GM12878 (cell line): ENCODE results near the gene CHST15. TPM values are rescaled to one million over a fixed set of nuclear protein-coding genes. Genes with fewer than 3 reads are reported as not detected.

ENCODE experiments used
- ATAC-seq: fragments of 200-7000 bp; cut with Tn5 transposase; 3 replicates; pipeline ENCODE4 v1.9.1; 2020; ENCODE audit warnings: mild to moderate bottlenecking, moderate library complexity
- BruUV-seq: library from RNA; stranded (reverse); fragments of 400-500 nt; replicated peaks from 2 replicates; lab custom pipeline; 2021; lab: Mats Ljungman, UMichigan
- CTCF ChIA-PET: fragments of 300-600 bp; sonication (Branson Sonifier 250); formaldehyde crosslinking; extraction: SDS; loops from one replicate; lab custom pipeline; 2021; ENCODE audit warnings: inconsistent platforms; lab: Yijun Ruan, JAX
- POLR2A ChIA-PET: fragments of 350-600 bp; formaldehyde crosslinking; extraction: SDS; loops from one replicate; lab custom pipeline; 2021; ENCODE audit warnings: inconsistent platforms; lab: Charles Lee
- RAD21 ChIA-PET: fragments of 300-600 bp; sonication (Branson Sonifier 250); formaldehyde crosslinking; loops from one replicate; lab custom pipeline; 2023; ENCODE audit warnings: antibody characterized with exemption; ENCODE audit not compliant: unreplicated experiment; lab: Charles Lee
- SMC1A ChIA-PET: fragments of 300-600 bp; sonication (Branson Sonifier 250); formaldehyde crosslinking; loops from one replicate; lab custom pipeline; 2023; ENCODE audit not compliant: unreplicated experiment, uncharacterized antibody; lab: Charles Lee
- DNase-seq: peaks from one replicate; pipeline ENCODE4 v3.0.0-alpha.2; 2011; ENCODE audit warnings: low read depth, low spot score
- FAIRE-seq: peaks from 3 replicates; lab custom pipeline; 2011; peaks lifted over from hg19 to GRCh38; lab: Jason Lieb, UNC
- H2AFZ ChIP-seq: 2 replicates; pipeline ENCODE4 v1.6.0; 2011; ENCODE audit warnings: low read depth, low read length, control low read depth; ENCODE audit not compliant: control insufficient read depth
- H3K27ac ChIP-seq: 2 replicates; pipeline ENCODE4 v1.5.1; 2011; ENCODE audit warnings: control low read depth; ENCODE audit not compliant: control insufficient read depth, insufficient read depth
- H3K27me3 ChIP-seq, 2 experiments: replicated peaks in 1 of 2; 2 replicates each; pipeline versions ENCODE4 v1.6.0 to v1.6.1; 2011; ENCODE audit warnings: low read length in 1 of 2; ENCODE audit not compliant: control insufficient read depth in 2 of 2, insufficient read depth in 2 of 2
- H3K36me3 ChIP-seq, 2 experiments: 2 replicates each; pipeline ENCODE4 v1.5.1; 2011; ENCODE audit warnings: low read length in 1 of 2; ENCODE audit not compliant: control insufficient read depth in 2 of 2, insufficient read depth in 2 of 2
- H3K4me1 ChIP-seq: 2 replicates; pipeline ENCODE4 v1.6.1; 2011; ENCODE audit warnings: mild to moderate bottlenecking, low read length, moderate library complexity, mixed read lengths; ENCODE audit not compliant: control insufficient read depth, insufficient read depth
- H3K4me2 ChIP-seq: 2 replicates; pipeline ENCODE4 v1.6.0; 2011; ENCODE audit warnings: control low read depth; ENCODE audit not compliant: control insufficient read depth, insufficient read depth
- H3K4me3 ChIP-seq: fragments of 200-600 bp; sonication (generic); 2 replicates; pipeline ENCODE4 v1.5.1; 2016
- H3K79me2 ChIP-seq: 2 replicates; pipeline ENCODE4 v1.6.0; 2011; ENCODE audit warnings: low read length; ENCODE audit not compliant: control insufficient read depth, insufficient read depth
- H3K9ac ChIP-seq: 2 replicates; pipeline ENCODE4 v1.8.0; 2011; ENCODE audit warnings: low read length, control low read depth, mixed read lengths; ENCODE audit not compliant: control insufficient read depth, insufficient read depth
- H3K9me3 ChIP-seq: replicated peaks from 3 replicates; pipeline ENCODE4 v1.5.1; 2011; ENCODE audit warnings: mild to moderate bottlenecking, low read length; ENCODE audit not compliant: control insufficient read depth, insufficient read depth
- H4K20me1 ChIP-seq: 2 replicates; pipeline ENCODE4 v1.6.0; 2011; ENCODE audit not compliant: control insufficient read depth, insufficient read depth
- ATF7 ChIP-seq: fragments of 450-650 bp; IDR thresholded peaks from 2 replicates; pipeline ENCODE4 v1.6.1; 2016; ENCODE audit warnings: low read depth, mild to moderate bottlenecking
- E2F4 ChIP-seq: IDR thresholded peaks from 2 replicates; pipeline ENCODE4 v1.6.1; 2012; ENCODE audit warnings: low read depth, low read length, improper control_type of control experiment
- FOXK2 ChIP-seq: fragments of 450-650 bp; IDR thresholded peaks from 2 replicates; pipeline ENCODE4 v1.6.1; 2017; ENCODE audit warnings: mild to moderate bottlenecking, moderate library complexity
- IKZF1 ChIP-seq: fragments of 450-650 bp; conservative IDR thresholded peaks from 2 replicates; pipeline ENCODE4 v1.6.1; 2017; ENCODE audit warnings: antibody characterized with exemption, mild to moderate bottlenecking
- IKZF2 ChIP-seq, 2 experiments: fragments of 450-650 bp; IDR thresholded peaks; 2 replicates each; pipeline ENCODE4 v1.6.1; 2017; ENCODE audit warnings: mild to moderate bottlenecking in 2 of 2, moderate library complexity in 2 of 2
- KDM1A ChIP-seq: fragments of 200-600 bp; sonication (generic); IDR thresholded peaks from 2 replicates; pipeline ENCODE4 v1.6.1; 2016; ENCODE audit warnings: borderline replicate concordance
- MTA2 ChIP-seq: fragments of 450-650 bp; IDR thresholded peaks from 2 replicates; pipeline ENCODE4 v1.6.1; 2016; ENCODE audit warnings: low read depth, mild to moderate bottlenecking, moderate library complexity
- NBN ChIP-seq: fragments of 450-650 bp; IDR thresholded peaks from 2 replicates; pipeline ENCODE4 v1.6.1; 2016
- POU2F2 ChIP-seq: IDR thresholded peaks from 3 replicates; pipeline ENCODE4 v1.6.1; 2011; ENCODE audit warnings: low read depth, mild to moderate bottlenecking, low read length, borderline replicate concordance
- SPI1 ChIP-seq: IDR thresholded peaks from 2 replicates; pipeline ENCODE4 v1.6.1; 2011; ENCODE audit warnings: low read depth, mild to moderate bottlenecking, low read length, moderate library complexity, borderline replicate concordance; ENCODE audit not compliant: insufficient read depth
- ZNF217 ChIP-seq: fragments of 450-650 bp; IDR thresholded peaks from 2 replicates; pipeline ENCODE4 v1.6.1; 2017; ENCODE audit warnings: antibody characterized with exemption, mild to moderate bottlenecking
- WGBS: methylation state at CpG from one replicate; pipeline ENCODE4 v1.1.6; 2016; ENCODE audit warnings: low lambda C conversion rate; ENCODE audit not compliant: insufficient replicate concordance, insufficient coverage; ENCODE audit errors: missing lambda C conversion rate; 5-methylcytosine and 5-hydroxymethylcytosine counted together
- in situ Hi-C: fragments of 300-500 bp; cut with MboI; formaldehyde crosslinking; loops from 9 replicates; pipeline ENCODE4 v1.14.3; 2018; ENCODE audit warnings: mixed read lengths
- intact Hi-C: fragments of 100-400 bp; cut with micrococcal nuclease; formaldehyde crosslinking; loops from one replicate; pipeline ENCODE4 v1.14.2; 2022; ENCODE audit not compliant: unreplicated experiment
- polyA plus RNA-seq, 11 experiments: library from polyadenylated mRNA; depleted of rRNA in 4 of 11; unstranded in 6 of 11; stranded (reverse) in 5 of 11; fragments of >200 nt; fragmentation: Nextera tagmentation in 4 of 11; fragmentation: Illumina TruSeq in 1 of 11; extraction: Ambion mirVana in 4 of 11; extraction: Trizol in 1 of 11; gene quantifications; 1 replicate in 1 of 11; 2 replicates in 10 of 11; pipeline versions ENCODE4 v1.2.1 to v1.2.3, GENCODE V29; 2011 to 2016; ENCODE audit warnings: inconsistent platforms in 2 of 11, missing spikeins in 2 of 11, low read depth in 1 of 11
- total RNA-seq, 4 experiments: library from RNA; depleted of rRNA in 3 of 4; stranded (reverse); fragments of >200 nt in 3 of 4; fragmentation: Illumina TruSeq in 1 of 4; extraction: Trizol in 1 of 4; gene quantifications; 2 replicates each; pipeline versions ENCODE4 v1.2.1 to v1.2.3, GENCODE V29; 2013 to 2021
- TF ChIP-seq, protein P1 (sequence below): fragments of 450-650 bp; IDR thresholded peaks from 2 replicates; pipeline ENCODE4 v1.6.1; 2017; ENCODE audit warnings: low read depth, mild to moderate bottlenecking, moderate library complexity

The CHST15 gene
- total and polyA plus RNA-seq, 10 of the 15 experiments (the other 5 are each of a cell fraction or from before 2014, with no cell fraction given) = 0.02 to 0.53 (median 0.05) TPM; not detected in 1

DNA sequence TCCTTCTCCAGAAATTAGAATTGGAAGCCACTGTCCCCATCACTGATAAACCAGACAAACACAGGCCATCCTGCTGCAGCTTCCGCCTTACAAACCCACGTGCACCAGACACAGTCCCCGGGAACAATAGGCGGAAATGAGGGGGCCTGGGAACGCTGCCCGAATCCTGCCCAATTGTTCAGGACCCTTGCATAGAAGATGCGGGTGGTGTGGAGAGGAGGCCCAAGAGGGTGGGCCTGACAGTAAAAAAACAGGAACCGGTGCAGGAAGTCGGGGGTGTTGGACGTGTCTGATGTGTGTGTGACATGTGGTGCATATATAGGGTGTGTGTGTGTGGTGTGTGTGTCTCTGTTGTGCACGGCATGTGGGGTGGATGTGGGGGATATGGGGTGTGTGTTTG is 26.5 kb upstream of the CHST15 start:
- SMC1A ChIA-PET = interaction anchor here (0.6 kb wide), 1 partner anchor 166 kb away, joined by 3 read pairs; no protein-coding TSS in a partner anchor
- no peak for ATAC-seq

More for the DNA sequence above, 26.5 kb upstream of the CHST15 start:
- FAIRE-seq = no peak
- no peaks in the 10 kb centered on the region for H3K79me2 ChIP-seq
- CTCF ChIA-PET = no interaction called here
- TF ChIP-seq MTA2 (peak; percentile 37; the same call in 1 of the 2 replicates), SPI1 (peak; percentile 79; the same call in 1 of the 2 replicates), IKZF1 (0 out of 2 replicates have a peak, but pooled peaks have one; percentile 27), E2F4 (no peak), ZNF217 (no peak), FOXK2 (no peak), IKZF2 (IDR thresholded peaks at IDR 0.05) (peak in 1 of 2 experiments; percentile 27; a peak in 1 of 4 replicates), KDM1A (no peak), ATF7 (0 out of 2 replicates have a peak, but pooled peaks have one; percentile 24), NBN (0 out of 2 replicates have a peak, but pooled peaks have one; percentile 79), POU2F2 (no peak)
- TF ChIP-seq, protein P1, sequence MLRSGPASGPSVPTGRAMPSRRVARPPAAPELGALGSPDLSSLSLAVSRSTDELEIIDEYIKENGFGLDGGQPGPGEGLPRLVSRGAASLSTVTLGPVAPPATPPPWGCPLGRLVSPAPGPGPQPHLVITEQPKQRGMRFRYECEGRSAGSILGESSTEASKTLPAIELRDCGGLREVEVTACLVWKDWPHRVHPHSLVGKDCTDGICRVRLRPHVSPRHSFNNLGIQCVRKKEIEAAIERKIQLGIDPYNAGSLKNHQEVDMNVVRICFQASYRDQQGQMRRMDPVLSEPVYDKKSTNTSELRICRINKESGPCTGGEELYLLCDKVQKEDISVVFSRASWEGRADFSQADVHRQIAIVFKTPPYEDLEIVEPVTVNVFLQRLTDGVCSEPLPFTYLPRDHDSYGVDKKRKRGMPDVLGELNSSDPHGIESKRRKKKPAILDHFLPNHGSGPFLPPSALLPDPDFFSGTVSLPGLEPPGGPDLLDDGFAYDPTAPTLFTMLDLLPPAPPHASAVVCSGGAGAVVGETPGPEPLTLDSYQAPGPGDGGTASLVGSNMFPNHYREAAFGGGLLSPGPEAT = no peak
- H2AFZ ChIP-seq = no peak overlapping the region
- BruUV-seq = no TSS peak
- H3K4me3 ChIP-seq = no peak overlapping the region
- in situ Hi-C loops = no loop called here
- POLR2A ChIA-PET = no interaction called here
- no peaks in the 10 kb centered on the region for H4K20me1 ChIP-seq
- 21% methylated on average over 11 of the region's 11 CpGs for WGBS
- H3K9me3 ChIP-seq = no peaks in the 10 kb centered on the region; the same call in 2 of the 3 replicates
- H3K4me2 ChIP-seq = no peak overlapping the region
- no peaks in the 10 kb centered on the region for H3K36me3 ChIP-seq
- RAD21 ChIA-PET = no interaction called here
- peaks cover 0 to 3% of the 10 kb centered on the region in 2 experiments; a peak in 2 of 4 replicates for H3K27me3 ChIP-seq
- intact Hi-C loops = loop anchor here (5.0 kb wide), 1 partner anchor 267 kb away; no protein-coding TSS in a partner anchor
- DNase-seq = no peak
- no peak overlapping the region for H3K9ac ChIP-seq
- no peak overlapping the region for H3K27ac ChIP-seq
- H3K4me1 ChIP-seq = peaks cover 13% of the 10 kb centered on the region
